Suppressor macrophage (primary cell): ENCODE data around the gene USP5.
"Not testable (repeated sequence)": the region's sequence is repeated elsewhere in the genome, so short reads cannot be mapped to it uniquely, and the experiment has no call there.

Experiments used
- DNase-seq, 4 experiments: peaks; one replicate each; pipeline ENCODE4 v3.0.0-alpha.2; 2020 to 2022

Gene USP5

GRCh38 chr12:6840761-6841515 is 11.0 kb upstream of the USP5 start, which contains the start of gene GNB3:
GNB3 (plus strand) TSS chr12:6840925; CDS start chr12:6841288, 363 bp downstream.
- no peak for DNase-seq

- DNase-seq, result no peak
These were observed 9.9 kb upstream of the USP5 start for GRCh38 chr12:6842075-6842474.

GRCh38 chr12:6843118-6843902 is 8.6 kb upstream of the USP5 start:
- DNase-seq, result no peak

GRCh38 chr12:6845395-6845794 is 6.6 kb upstream of the USP5 start:
- DNase-seq, result no peak

GRCh38 chr12:6846316-6846869 is 5.6 kb upstream of the USP5 start:
- peak in 3 of 4 experiments; percentile 43 to 46 (median 44) for DNase-seq

- DNase-seq, result no peak
These were observed 4.3 kb upstream of the USP5 start for GRCh38 chr12:6847676-6848075.

- DNase-seq, result no peak
These were observed 2.5 kb upstream of the USP5 start for GRCh38 chr12:6849427-6849826.

- DNase-seq, result no peak
These were observed 1.9 kb upstream of the USP5 start for GRCh38 chr12:6849976-6850560.

- no peak for DNase-seq
These were observed 1.2 kb upstream of the USP5 start for GRCh38 chr12:6850796-6851152.

- peak; percentile 97 to 99 (median 98) for DNase-seq
These were observed 613 bp upstream of the USP5 start, which contains the start of gene CDCA3 for GRCh38 chr12:6851153-6851920. CDCA3 (minus strand) TSS chr12:6851286; CDS start chr12:6850952, 334 bp downstream.

- peak in 1 of 4 experiments; percentile 16 for DNase-seq
These were observed 853 bp downstream of the USP5 start for GRCh38 chr12:6852651-6853354.

- DNase-seq, result no peak
These were observed 1.7 kb downstream of the USP5 start for GRCh38 chr12:6853626-6854025.

- no peak for DNase-seq
These were observed 2.1 kb downstream of the USP5 start for GRCh38 chr12:6854036-6854435.

- DNase-seq, result no peak
These were observed 3.4 kb downstream of the USP5 start for GRCh38 chr12:6855322-6855721.

GRCh38 chr12:6858799-6859198 is 6.8 kb downstream of the USP5 start:
- no peak for DNase-seq

- no peak for DNase-seq
These were observed 8.2 kb downstream of the USP5 start for GRCh38 chr12:6860116-6860515.

- no peak for DNase-seq
These were observed 9.0 kb downstream of the USP5 start for GRCh38 chr12:6860942-6861341.

- no peak for DNase-seq
These were observed 9.4 kb downstream of the USP5 start for GRCh38 chr12:6861391-6861790.

- no peak for DNase-seq
These were observed 11.1 kb downstream of the USP5 start for GRCh38 chr12:6863033-6863432.

GRCh38 chr12:6863586-6864321 is 11.8 kb downstream of the USP5 start:
- DNase-seq, result no peak

GRCh38 chr12:6865307-6865706 is 13.4 kb downstream of the USP5 start:
- not testable (repeated sequence) for DNase-seq
